Prostate gland (tissue), 2 donors: ENCODE measurements around the gene CDC14B.

Source experiments
- POLR2A ChIP-seq: fragments of 450-650 bp; IDR thresholded peaks from one replicate; pipeline ENCODE4 v1.6.1; 2016; ENCODE audit warnings: antibody characterized with exemption, mild to moderate bottlenecking
- POLR2AphosphoS5 ChIP-seq: sonication (generic); formaldehyde crosslinking; IDR thresholded peaks from one replicate; pipeline ENCODE4 v1.6.1; 2017; ENCODE audit warnings: antibody characterized with exemption
- TF ChIP-seq, protein P1 (sequence below), 4 experiments: fragments of 200-600 bp in 2 of 4; fragments of 450-650 bp in 2 of 4; sonication (generic) in 2 of 4; IDR thresholded peaks; 1 replicate in 3 of 4; 2 replicates in 1 of 4; pipeline ENCODE4 v1.5.1; 2016 to 2019; ENCODE audit warnings: antibody characterized with exemption in 4 of 4, mild to moderate bottlenecking in 2 of 4, moderate library complexity in 2 of 4

DNA sequence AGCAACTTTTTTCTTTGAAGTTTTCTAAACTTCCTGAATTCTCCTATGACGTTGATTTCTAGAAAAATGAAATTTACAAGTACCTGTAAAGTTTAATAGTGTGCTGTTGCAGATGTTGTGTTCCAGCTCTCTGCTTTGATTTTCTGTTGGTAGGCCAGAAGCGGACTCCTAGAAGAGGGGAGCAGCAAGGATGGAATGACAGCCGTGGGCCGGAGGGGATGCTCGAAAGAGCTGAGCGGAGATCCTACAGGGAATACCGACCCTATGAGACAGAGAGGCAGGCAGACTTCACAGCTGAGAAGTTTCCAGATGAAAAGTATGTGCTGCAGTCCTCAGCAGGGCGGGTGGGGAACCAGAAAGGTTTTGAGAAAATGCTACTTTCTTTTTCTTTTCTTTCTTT, 161.4 kb downstream of the CDC14B start:
- TF ChIP-seq, protein P1, sequence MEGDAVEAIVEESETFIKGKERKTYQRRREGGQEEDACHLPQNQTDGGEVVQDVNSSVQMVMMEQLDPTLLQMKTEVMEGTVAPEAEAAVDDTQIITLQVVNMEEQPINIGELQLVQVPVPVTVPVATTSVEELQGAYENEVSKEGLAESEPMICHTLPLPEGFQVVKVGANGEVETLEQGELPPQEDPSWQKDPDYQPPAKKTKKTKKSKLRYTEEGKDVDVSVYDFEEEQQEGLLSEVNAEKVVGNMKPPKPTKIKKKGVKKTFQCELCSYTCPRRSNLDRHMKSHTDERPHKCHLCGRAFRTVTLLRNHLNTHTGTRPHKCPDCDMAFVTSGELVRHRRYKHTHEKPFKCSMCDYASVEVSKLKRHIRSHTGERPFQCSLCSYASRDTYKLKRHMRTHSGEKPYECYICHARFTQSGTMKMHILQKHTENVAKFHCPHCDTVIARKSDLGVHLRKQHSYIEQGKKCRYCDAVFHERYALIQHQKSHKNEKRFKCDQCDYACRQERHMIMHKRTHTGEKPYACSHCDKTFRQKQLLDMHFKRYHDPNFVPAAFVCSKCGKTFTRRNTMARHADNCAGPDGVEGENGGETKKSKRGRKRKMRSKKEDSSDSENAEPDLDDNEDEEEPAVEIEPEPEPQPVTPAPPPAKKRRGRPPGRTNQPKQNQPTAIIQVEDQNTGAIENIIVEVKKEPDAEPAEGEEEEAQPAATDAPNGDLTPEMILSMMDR (IDR thresholded peaks at IDR 0.05) = no peak
- no peak for TF ChIP-seq POLR2AphosphoS5
- no peak for TF ChIP-seq POLR2A
